ENCODE measurements around the gene PKN3.

The PKN3 gene

GRCh38 chr9:128716581-128717254 is 14.4 kb downstream of the PKN3 start:
- DNase-seq (ENCODE audit: low spot score), result no peak

GRCh38 chr9:128718047-128718446 is 15.7 kb downstream of the PKN3 start:
- DNase-seq (ENCODE audit: low spot score), result no peak

GRCh38 chr9:128718475-128718874 is 16.2 kb downstream of the PKN3 start:
- DNase-seq (ENCODE audit: low spot score), result no peak

- DNase-seq (ENCODE audit: low spot score), result no peak
Measured at GRCh38 chr9:128719919-128720605, 17.8 kb downstream of the PKN3 start.

- no peak for DNase-seq (ENCODE audit: low spot score)
Measured at GRCh38 chr9:128720841-128721486, 18.7 kb downstream of the PKN3 start.

GRCh38 chr9:128721487-128722010 is 19.2 kb downstream of the PKN3 start:
- DNase-seq (ENCODE audit: low spot score), result no peak

- DNase-seq (ENCODE audit: low spot score), result no peak
Measured at GRCh38 chr9:128722380-128723351, 20.4 kb downstream of the PKN3 start.

- DNase-seq (ENCODE audit: low spot score), result peak; percentile 30
Measured at GRCh38 chr9:128723352-128723865, 21.1 kb downstream of the PKN3 start.

GRCh38 chr9:128723866-128724743 is 21.8 kb downstream of the PKN3 start, which contains the start of gene ZDHHC12:
Gene ZDHHC12, minus strand, starts transcription at chr9:128724127. Its CDS starts 34 bp downstream, at chr9:128724093.
- peak; percentile 100 for DNase-seq (ENCODE audit: low spot score)

- DNase-seq (ENCODE audit: low spot score), result peak; percentile 94
Measured at GRCh38 chr9:128724744-128725211, 22.5 kb downstream of the PKN3 start.

- DNase-seq (ENCODE audit: low spot score), result no peak
Measured at GRCh38 chr9:128727640-128728248, 25.4 kb downstream of the PKN3 start.

GRCh38 chr9:128728298-128728697 is 26.0 kb downstream of the PKN3 start:
- DNase-seq (ENCODE audit: low spot score), result no peak

GRCh38 chr9:128729302-128729701 is 27.0 kb downstream of the PKN3 start:
- no peak for DNase-seq (ENCODE audit: low spot score)

- no peak for DNase-seq (ENCODE audit: low spot score)
Measured at GRCh38 chr9:128729766-128730517, 27.6 kb downstream of the PKN3 start.

GRCh38 chr9:128731093-128731492 is 28.8 kb downstream of the PKN3 start:
- no peak for DNase-seq (ENCODE audit: low spot score)

GRCh38 chr9:128731691-128732090 is 29.4 kb downstream of the PKN3 start:
- no peak for DNase-seq (ENCODE audit: low spot score)

- DNase-seq (ENCODE audit: low spot score), result no peak
Measured at GRCh38 chr9:128732576-128732975, 30.3 kb downstream of the PKN3 start.

- DNase-seq (ENCODE audit: low spot score), result peak; percentile 97
Measured at GRCh38 chr9:128733256-128733655, 31.0 kb downstream of the PKN3 start.

GRCh38 chr9:128735373-128735772 is 33.1 kb downstream of the PKN3 start:
- DNase-seq (ENCODE audit: low spot score), result no peak

All from HuH-7 (cell line).